Fibroblast of lung (primary cell): ENCODE measurements around the gene ESRRA. TPM values are rescaled to one million over a fixed set of nuclear protein-coding genes. Genes with fewer than 3 reads are reported as not detected.
A peak's percentile ranks its signal among the peaks of the same experiment; 100 is the strongest.

ENCODE experiments used
- DNase-seq, 2 donors: peaks; one replicate each; pipeline versions ENCODE4 v3.0.0 to v3.0.0-alpha.2; 2010; ENCODE audit warnings: low read depth in 2 of 2
- H2AFZ ChIP-seq: 2 replicates; pipeline ENCODE4 v1.5.1; 2012; ENCODE audit warnings: low read length, control low read depth, inconsistent platforms
- H3K27ac ChIP-seq: 2 replicates; pipeline ENCODE4 v1.5.1; 2011; ENCODE audit warnings: low read length, control low read depth; ENCODE audit not compliant: insufficient read depth
- H3K27me3 ChIP-seq: 2 replicates; pipeline ENCODE4 v1.5.1; 2011; ENCODE audit warnings: mild to moderate bottlenecking, low read length; ENCODE audit not compliant: control insufficient read depth, insufficient read depth
- H3K36me3 ChIP-seq: 2 replicates; pipeline ENCODE4 v1.5.1; 2011; ENCODE audit warnings: low read length; ENCODE audit not compliant: control insufficient read depth, insufficient read depth
- H3K4me1 ChIP-seq: 2 replicates; pipeline ENCODE4 v1.5.1; 2011; ENCODE audit warnings: low read length; ENCODE audit not compliant: control insufficient read depth, insufficient read depth; ENCODE audit errors: extremely low read depth
- H3K4me2 ChIP-seq: 2 replicates; pipeline ENCODE4 v1.5.1; 2011; ENCODE audit warnings: low read length, control low read depth; ENCODE audit not compliant: insufficient read depth; ENCODE audit errors: extremely low read depth
- H3K4me3 ChIP-seq, 4 experiments: fragments of 200-600 bp in 1 of 4; sonication (generic) in 1 of 4; replicated peaks in 1 of 4; 2 replicates each; pipeline ENCODE4 v1.5.1; 2011 to 2016; ENCODE audit warnings: low read length in 4 of 4, low read depth in 3 of 4, mild to moderate bottlenecking in 3 of 4, control low read depth in 2 of 4, inconsistent platforms in 1 of 4, mixed read lengths in 1 of 4; ENCODE audit not compliant: insufficient read depth in 1 of 4; ENCODE audit errors: control extremely low read depth in 1 of 4
- H3K79me2 ChIP-seq: 2 replicates; pipeline ENCODE4 v1.5.1; 2012; ENCODE audit warnings: mild to moderate bottlenecking, low read length, inconsistent platforms; ENCODE audit not compliant: control insufficient read depth, insufficient read depth
- H3K9ac ChIP-seq: 2 replicates; pipeline ENCODE4 v1.5.1; 2011; ENCODE audit warnings: mild to moderate bottlenecking, low read length, control low read depth; ENCODE audit not compliant: insufficient read depth
- H3K9me3 ChIP-seq: 2 replicates; pipeline ENCODE4 v1.5.1; 2012; ENCODE audit warnings: low read depth, low read length; ENCODE audit not compliant: control insufficient read depth, insufficient read depth
- H4K20me1 ChIP-seq: 2 replicates; pipeline ENCODE4 v1.5.1; 2011; ENCODE audit warnings: low read length; ENCODE audit not compliant: control insufficient read depth, insufficient read depth; ENCODE audit errors: extremely low read depth
- EZH2 ChIP-seq: IDR thresholded peaks from 2 replicates; pipeline ENCODE4 v1.5.1; 2012; ENCODE audit warnings: low read length, control low read depth, mild to moderate bottlenecking; ENCODE audit errors: missing control alignments
- polyA plus RNA-seq, 2 donors: library from polyadenylated mRNA; depleted of rRNA in 1 of 2; stranded (reverse) in 1 of 2; unstranded in 1 of 2; fragments of >200 nt; gene quantifications; 2 replicates each; pipeline ENCODE4 v1.2.1, GENCODE V29; 2011 to 2012; ENCODE audit warnings: missing spikeins in 1 of 2
- total RNA-seq: library from RNA; depleted of rRNA; stranded (reverse); fragments of >200 nt; gene quantifications from 2 replicates; pipeline ENCODE4 v1.2.1, GENCODE V29; 2014
- TF ChIP-seq, protein P1 (sequence below), 2 donors: IDR thresholded peaks in 1 of 2; conservative IDR thresholded peaks in 1 of 2; 1 replicate in 1 of 2; 2 replicates in 1 of 2; pipeline ENCODE4 v1.5.1; 2011 to 2012; ENCODE audit warnings: low read length in 2 of 2, control low read depth in 1 of 2, inconsistent platforms in 1 of 2, low read depth in 1 of 2, mild to moderate bottlenecking in 1 of 2

Gene ESRRA
- total and polyA plus RNA-seq, 2 donors (not counting 1 experiment from before 2014, with no cell fraction given) = 6.7 to 32.5 TPM

DNA sequence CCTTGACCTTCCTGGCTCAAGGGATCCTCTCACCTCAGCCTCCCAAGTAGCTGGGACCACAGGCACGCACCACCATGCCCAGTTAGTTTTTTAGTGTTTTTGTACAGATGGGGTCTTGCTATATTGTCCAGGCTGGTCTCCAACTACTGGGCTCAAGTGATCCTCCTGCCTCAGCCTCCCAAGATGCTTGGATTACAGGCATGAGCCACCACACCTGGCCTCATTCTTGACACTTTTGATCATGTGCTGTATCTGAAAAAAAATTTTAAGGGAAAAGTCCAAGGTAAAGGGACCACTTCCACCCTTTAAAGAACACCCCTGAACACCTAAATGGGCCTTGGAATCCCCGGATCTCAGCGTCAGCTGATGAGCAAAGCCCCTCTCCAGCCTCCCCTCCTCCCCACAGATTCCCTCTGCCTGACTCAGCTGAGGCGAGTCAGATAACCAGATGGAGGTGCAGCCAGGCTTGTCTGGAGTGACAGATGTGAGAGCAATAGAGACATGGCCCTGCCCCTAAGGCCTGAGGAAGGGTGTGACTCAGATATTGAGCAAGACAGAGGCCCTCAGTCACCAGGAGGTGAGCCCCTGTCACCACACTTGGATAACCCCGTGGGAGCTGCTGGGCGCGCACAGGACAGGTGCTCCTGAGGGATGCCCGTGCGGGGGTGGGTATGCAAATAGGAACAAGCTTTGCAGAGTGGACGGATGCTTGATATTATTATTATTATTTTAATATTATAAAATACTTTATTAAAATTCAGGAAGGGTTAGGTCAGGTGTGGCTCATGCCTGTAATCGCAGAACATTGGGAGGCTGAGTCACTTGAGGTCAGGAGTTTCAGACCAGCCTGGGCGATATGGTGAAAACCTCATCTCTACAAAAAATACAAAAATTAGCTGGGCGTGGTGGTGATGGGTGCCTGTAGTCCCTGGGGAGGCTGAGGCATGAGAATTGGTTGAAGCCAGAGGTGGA lies 29.7 kb downstream of the ESRRA start:
- Histone ChIP-seq H3K79me2 (no peaks in the 10 kb centered on the region), H3K9me3 (no peaks in the 10 kb centered on the region), H2AFZ (no peak overlapping the region), H3K36me3 (no peaks in the 10 kb centered on the region), H3K9ac (no peak overlapping the region), H3K27ac (peak overlapping the region; percentile 47), H3K4me3 (no peak overlapping the region), H3K4me1 (peaks cover 14% of the 10 kb centered on the region), H3K4me2 (peak overlapping the region; percentile 19), H4K20me1 (no peaks in the 10 kb centered on the region), H3K27me3 (no peaks in the 10 kb centered on the region)
- TF ChIP-seq, protein P1, sequence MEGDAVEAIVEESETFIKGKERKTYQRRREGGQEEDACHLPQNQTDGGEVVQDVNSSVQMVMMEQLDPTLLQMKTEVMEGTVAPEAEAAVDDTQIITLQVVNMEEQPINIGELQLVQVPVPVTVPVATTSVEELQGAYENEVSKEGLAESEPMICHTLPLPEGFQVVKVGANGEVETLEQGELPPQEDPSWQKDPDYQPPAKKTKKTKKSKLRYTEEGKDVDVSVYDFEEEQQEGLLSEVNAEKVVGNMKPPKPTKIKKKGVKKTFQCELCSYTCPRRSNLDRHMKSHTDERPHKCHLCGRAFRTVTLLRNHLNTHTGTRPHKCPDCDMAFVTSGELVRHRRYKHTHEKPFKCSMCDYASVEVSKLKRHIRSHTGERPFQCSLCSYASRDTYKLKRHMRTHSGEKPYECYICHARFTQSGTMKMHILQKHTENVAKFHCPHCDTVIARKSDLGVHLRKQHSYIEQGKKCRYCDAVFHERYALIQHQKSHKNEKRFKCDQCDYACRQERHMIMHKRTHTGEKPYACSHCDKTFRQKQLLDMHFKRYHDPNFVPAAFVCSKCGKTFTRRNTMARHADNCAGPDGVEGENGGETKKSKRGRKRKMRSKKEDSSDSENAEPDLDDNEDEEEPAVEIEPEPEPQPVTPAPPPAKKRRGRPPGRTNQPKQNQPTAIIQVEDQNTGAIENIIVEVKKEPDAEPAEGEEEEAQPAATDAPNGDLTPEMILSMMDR (conservative IDR thresholded peaks at IDR 0.05 in 1 of 2, IDR thresholded peaks at IDR 0.05 in 1 of 2; ENCODE audit: low read depth in 1 of 2, low read length in 2 of 2) = no peak
- no peak for TF ChIP-seq EZH2
- DNase-seq = peak; percentile 82 to 97

DNA sequence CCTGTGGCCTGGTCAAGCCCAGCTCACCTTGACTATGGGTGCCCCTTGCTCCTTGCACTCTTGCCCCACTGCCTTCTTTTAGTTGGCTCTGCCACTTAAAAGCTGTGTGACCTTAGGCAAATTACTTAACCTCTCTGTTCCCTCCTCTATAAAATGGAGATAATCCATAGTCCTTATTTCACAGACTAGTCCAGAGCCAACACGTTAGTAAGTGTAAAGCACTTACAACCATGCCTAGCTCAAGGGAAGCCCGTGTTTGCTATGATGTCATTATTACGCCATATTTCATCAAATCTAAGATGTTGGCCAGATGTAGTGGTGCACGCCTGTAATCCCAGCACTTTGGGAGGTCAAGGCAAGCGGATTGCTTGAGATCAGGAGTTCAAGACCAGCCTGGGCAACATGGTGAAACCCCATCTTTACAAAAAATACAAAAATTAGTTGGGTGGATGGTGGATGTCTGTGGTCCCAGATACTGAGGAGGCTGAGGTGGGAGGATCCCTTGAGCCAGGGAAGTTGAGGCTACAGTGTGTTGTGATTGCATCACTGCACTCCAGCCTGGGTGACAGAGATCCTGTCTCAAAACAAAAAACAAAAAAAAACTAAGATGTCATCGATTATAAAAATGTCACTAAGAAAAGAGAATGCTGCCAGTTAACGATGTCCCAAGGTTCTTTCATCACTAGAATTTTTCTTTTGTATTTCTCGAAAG lies 32.4 kb downstream of the ESRRA start:
- no peaks in the 10 kb centered on the region for H3K9me3 ChIP-seq
- H2AFZ ChIP-seq = no peak overlapping the region
- no peak for DNase-seq
- no peak overlapping the region for H3K27ac ChIP-seq
- no peak overlapping the region for H3K9ac ChIP-seq
- peaks cover 11% of the 10 kb centered on the region for H3K4me1 ChIP-seq
- no peaks in the 10 kb centered on the region for H3K79me2 ChIP-seq
- H3K27me3 ChIP-seq = no peaks in the 10 kb centered on the region
- H4K20me1 ChIP-seq = no peaks in the 10 kb centered on the region
- H3K4me2 ChIP-seq = no peak overlapping the region
- no peak overlapping the region for H3K4me3 ChIP-seq
- TF ChIP-seq EZH2 = no peak
- TF ChIP-seq, protein P1 (conservative IDR thresholded peaks at IDR 0.05 in 1 of 2, IDR thresholded peaks at IDR 0.05 in 1 of 2; ENCODE audit: low read depth in 1 of 2, low read length in 2 of 2) = no peak
- no peaks in the 10 kb centered on the region for H3K36me3 ChIP-seq

DNA sequence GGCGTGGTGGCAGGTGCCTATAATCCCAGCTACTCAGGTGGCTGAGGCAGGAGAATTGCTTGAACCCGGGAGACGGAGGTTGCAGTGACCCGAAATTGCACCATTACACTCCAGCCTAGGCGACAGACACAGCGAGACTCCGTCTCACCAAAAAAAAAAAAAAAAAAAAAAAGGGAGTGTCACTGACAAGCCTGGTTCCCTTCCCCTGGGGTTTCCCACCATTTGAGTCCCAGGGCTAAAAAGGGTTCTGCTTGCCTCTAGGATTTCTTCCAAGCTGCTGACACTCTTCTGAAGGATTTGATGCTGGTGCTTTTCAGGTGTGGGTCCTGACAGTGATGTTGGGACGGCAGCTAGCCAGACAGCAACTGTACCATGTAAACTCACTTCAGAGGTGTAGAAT lies 33.4 kb downstream of the ESRRA start:
- Histone ChIP-seq H2AFZ (no peak overlapping the region), H3K27ac (no peak overlapping the region), H3K9me3 (no peaks in the 10 kb centered on the region), H3K4me3 (no peak overlapping the region), H3K79me2 (no peaks in the 10 kb centered on the region), H3K9ac (no peak overlapping the region), H3K27me3 (no peaks in the 10 kb centered on the region), H3K4me2 (no peak overlapping the region), H3K4me1 (peaks cover 11% of the 10 kb centered on the region), H3K36me3 (no peaks in the 10 kb centered on the region), H4K20me1 (no peaks in the 10 kb centered on the region)
- no peak for DNase-seq
- no peak for TF ChIP-seq EZH2
- TF ChIP-seq, protein P1 (conservative IDR thresholded peaks at IDR 0.05 in 1 of 2, IDR thresholded peaks at IDR 0.05 in 1 of 2; ENCODE audit: low read depth in 1 of 2, low read length in 2 of 2) = no peak
